Tibial nerve (tissue), 4 donors: ENCODE results near the gene APOL1. TPM values are rescaled to one million over a fixed set of nuclear protein-coding genes. Genes with fewer than 3 reads are reported as not detected.

Experiments
- DNase-seq, 2 donors: peaks; one replicate each; pipeline ENCODE4 v3.0.0-alpha.2; 2019; ENCODE audit warnings: low spot score in 2 of 2
- H3K27ac ChIP-seq, 4 donors: fragments of 200-600 bp; sonication (generic) in 3 of 4; one replicate each; pipeline ENCODE4 v1.5.1; 2017 to 2019; ENCODE audit warnings: mild to moderate bottlenecking in 1 of 4
- H3K27me3 ChIP-seq, 2 donors: fragments of 200-600 bp; sonication (generic) in 1 of 2; one replicate each; pipeline versions ENCODE4 v1.5.1 to v1.6.0; 2017 to 2019
- H3K36me3 ChIP-seq, 3 donors: fragments of 200-600 bp; sonication (generic); one replicate each; pipeline ENCODE4 v1.5.1; 2018 to 2019
- H3K4me1 ChIP-seq, 4 donors: fragments of 200-600 bp; sonication (generic) in 3 of 4; one replicate each; pipeline ENCODE4 v1.5.1; 2017 to 2019
- H3K4me3 ChIP-seq, 4 donors: fragments of 200-600 bp; sonication (generic) in 3 of 4; one replicate each; pipeline ENCODE4 v1.5.1; 2017 to 2019; ENCODE audit warnings: mild to moderate bottlenecking in 1 of 4, moderate library complexity in 1 of 4
- H3K9me3 ChIP-seq, 4 donors: fragments of 200-600 bp; sonication (generic) in 3 of 4; one replicate each; pipeline ENCODE4 v1.5.1; 2017 to 2019
- CTCF ChIP-seq, 5 experiments: fragments of 200-600 bp in 3 of 5; fragments of 450-650 bp in 2 of 5; sonication (generic) in 3 of 5; IDR thresholded peaks; one replicate each; pipeline ENCODE4 v1.5.1; 2016 to 2019; ENCODE audit warnings: antibody characterized with exemption in 5 of 5, mild to moderate bottlenecking in 3 of 5, moderate library complexity in 2 of 5
- EP300 ChIP-seq, 2 donors: sonication (generic); formaldehyde crosslinking; IDR thresholded peaks; one replicate each; pipeline ENCODE4 v1.6.1; 2017; ENCODE audit warnings: antibody characterized with exemption in 2 of 2, mild to moderate bottlenecking in 1 of 2
- POLR2A ChIP-seq, 2 donors: fragments of 450-650 bp; IDR thresholded peaks; one replicate each; pipeline ENCODE4 v1.6.1; 2017; ENCODE audit warnings: antibody characterized with exemption in 2 of 2, mild to moderate bottlenecking in 2 of 2, moderate library complexity in 2 of 2
- WGBS, 2 donors: methylation state at CpG; one replicate each; pipeline ENCODE4 v1.1.5; 2018; 5-methylcytosine and 5-hydroxymethylcytosine counted together
- total RNA-seq, 4 donors: library from RNA; depleted of rRNA; stranded (reverse); fragments of >200 nt; gene quantifications; one replicate each; pipeline ENCODE4 v1.1.0, GENCODE V29; 2016

The APOL1 gene
- total RNA-seq, 4 donors from 2014 or later, result 8.3 to 16.8 (median 10.1) TPM

GRCh38 chr22:36285017-36285416 is 32.1 kb downstream of the APOL1 start:
- Histone ChIP-seq H3K4me1 (peaks cover 0 to 37% (median 4%) of the 10 kb centered on the region in 4 donors), H3K27me3 (no peaks in the 10 kb centered on the region), H3K36me3 (peaks cover 10 to 97% (median 67%) of the 10 kb centered on the region in 3 donors), H3K9me3 (no peaks in the 10 kb centered on the region), H3K4me3 (no peak overlapping the region), H3K27ac (peak overlapping the region; percentile 4 to 73 (median 46))
- 53 to 74% methylated on average over 9 to 10 of the region's 12 CpGs for WGBS, 2 donors
- TF ChIP-seq POLR2A (IDR thresholded peaks at IDR 0.05), result no peak
- peak in 1 of 2 donors; percentile 41 for TF ChIP-seq EP300 (IDR thresholded peaks at IDR 0.05)
- TF ChIP-seq CTCF (IDR thresholded peaks at IDR 0.05), result no peak
- no peak for DNase-seq

GRCh38 chr22:36285545-36285944 is 32.6 kb downstream of the APOL1 start:
- 84 to 86% methylated on average over 21 of the region's 21 CpGs for WGBS, 2 donors
- peaks cover 0 to 37% (median 4%) of the 10 kb centered on the region in 4 donors for H3K4me1 ChIP-seq
- H3K27ac ChIP-seq, result peak overlapping the region; percentile 4 to 73 (median 46)
- no peaks in the 10 kb centered on the region for H3K9me3 ChIP-seq
- no peak for TF ChIP-seq CTCF (IDR thresholded peaks at IDR 0.05)
- TF ChIP-seq EP300 (IDR thresholded peaks at IDR 0.05), result no peak
- peaks cover 10 to 98% (median 67%) of the 10 kb centered on the region in 3 donors for H3K36me3 ChIP-seq
- H3K27me3 ChIP-seq, result no peaks in the 10 kb centered on the region
- no peak for DNase-seq
- no peak overlapping the region for H3K4me3 ChIP-seq

DNA sequence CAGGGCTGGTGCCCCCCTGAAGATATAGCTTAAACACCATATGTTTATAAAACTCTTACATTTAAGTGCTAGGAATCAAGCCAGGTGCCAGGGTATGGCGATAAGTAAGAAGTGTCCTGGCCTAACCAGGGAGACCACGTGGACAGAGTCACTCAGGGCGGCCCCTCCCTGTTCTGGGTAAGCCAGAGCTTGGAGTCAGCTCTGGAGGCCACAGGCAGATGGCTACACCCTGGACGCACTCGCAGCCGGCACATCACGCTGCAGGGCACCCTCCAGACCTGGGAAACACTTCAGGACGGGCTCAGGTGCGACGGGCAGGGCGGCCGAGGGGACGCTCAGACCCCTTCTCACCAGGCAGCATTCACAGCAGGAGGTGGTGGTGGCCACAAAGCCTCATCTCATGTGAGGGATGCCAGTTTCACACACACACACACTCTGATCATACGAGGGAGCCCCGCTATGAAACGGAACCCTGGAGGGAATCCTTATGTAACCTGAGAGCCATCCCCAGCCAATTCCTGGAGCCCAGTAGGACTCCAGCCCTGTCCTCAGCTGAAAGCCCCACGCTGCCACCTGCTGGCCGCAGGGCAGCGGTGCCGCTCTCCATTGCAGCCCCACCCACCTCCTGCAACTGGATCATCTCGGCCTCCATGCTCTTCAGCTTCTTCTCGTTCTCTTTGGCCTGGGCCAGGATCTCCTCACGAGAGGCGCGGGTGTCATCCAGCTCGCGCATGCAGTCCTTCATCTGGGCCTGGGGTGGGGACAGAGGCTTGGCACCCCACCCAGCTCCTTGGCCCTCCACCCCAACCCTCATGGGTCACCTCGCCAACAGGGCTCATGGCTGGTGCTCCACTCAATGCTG is 33.4 kb downstream of the APOL1 start:
- WGBS, 2 donors, result 57 to 63% methylated on average over 22 to 28 of the region's 28 CpGs
- Histone ChIP-seq H3K4me1 (peaks cover 0 to 37% (median 4%) of the 10 kb centered on the region in 4 donors), H3K27ac (peak overlapping the region; percentile 4 to 73 (median 46)), H3K4me3 (no peak overlapping the region), H3K36me3 (peaks cover 10 to 98% (median 67%) of the 10 kb centered on the region in 3 donors), H3K27me3 (no peaks in the 10 kb centered on the region), H3K9me3 (no peaks in the 10 kb centered on the region)
- DNase-seq, result peak; percentile 74 to 75
- TF ChIP-seq EP300 (IDR thresholded peaks at IDR 0.05) (peak in 1 of 2 donors; percentile 43), POLR2A (IDR thresholded peaks at IDR 0.05) (no peak), CTCF (IDR thresholded peaks at IDR 0.05) (peak; percentile 90 to 95 (median 92))

- Histone ChIP-seq H3K36me3 (peaks cover 15 to 96% (median 72%) of the 10 kb centered on the region in 3 donors), H3K4me3 (no peak overlapping the region), H3K4me1 (peaks cover 0 to 34% (median 4%) of the 10 kb centered on the region in 4 donors), H3K27me3 (no peaks in the 10 kb centered on the region), H3K9me3 (no peaks in the 10 kb centered on the region), H3K27ac (no peak overlapping the region)
- WGBS, 2 donors, result 88 to 95% methylated on average over 20 of the region's 20 CpGs
- TF ChIP-seq EP300 (IDR thresholded peaks at IDR 0.05) (no peak), POLR2A (IDR thresholded peaks at IDR 0.05) (no peak), CTCF (IDR thresholded peaks at IDR 0.05) (no peak)
- no peak for DNase-seq
Measured at GRCh38 chr22:36287881-36288515, 35.1 kb downstream of the APOL1 start.
